HAP-1 (cell line): ENCODE data around the gene IL20RB.
"Not testable (repeated sequence)": the region's sequence is repeated elsewhere in the genome, so short reads cannot be mapped to it uniquely, and the experiment has no call there.

Experiments used
- DNase-seq, 2 experiments: peaks; one replicate each; pipeline ENCODE4 v3.0.0-alpha.2; 2016 to 2020; ENCODE audit warnings: low spot score in 2 of 2
- H3K27me3 ChIP-seq: fragments of 250-450 bp; sonication (Bioruptor Pico); 2 replicates; pipeline ENCODE4 v1.5.1; 2020; ENCODE audit warnings: low read depth, mild to moderate bottlenecking, moderate library complexity
- H3K36me3 ChIP-seq: fragments of 250-450 bp; sonication (Bioruptor Pico); replicated peaks from 2 replicates; pipeline ENCODE4 v1.5.1; 2020; ENCODE audit warnings: mild to moderate bottlenecking
- H3K4me1 ChIP-seq: fragments of 250-450 bp; sonication (Bioruptor Pico); 2 replicates; pipeline ENCODE4 v1.5.1; 2020; ENCODE audit warnings: mild to moderate bottlenecking
- H3K4me3 ChIP-seq: fragments of 250-450 bp; sonication (Bioruptor Pico); 2 replicates; pipeline ENCODE4 v1.5.1; 2020; ENCODE audit warnings: mild to moderate bottlenecking, moderate library complexity
- H3K9me3 ChIP-seq: fragments of 250-450 bp; sonication (Bioruptor Pico); 2 replicates; pipeline ENCODE4 v1.5.1; 2020; ENCODE audit warnings: mild to moderate bottlenecking, moderate library complexity
- in situ Hi-C: fragments of 300-500 bp; cut with MboI; formaldehyde crosslinking; loops from 3 replicates; pipeline ENCODE4 v1.14.3; 2020; ENCODE audit warnings: low sequenced_read_pairs, inconsistent platforms, mixed read lengths

IL20RB gene

GRCh38 chr3:137010137-137010536, 52.4 kb downstream of the IL20RB start:
- in situ Hi-C loops, result loop anchor here (5.0 to 25.0 kb wide), 4 partner anchors 255 to 938 kb away; partner anchors contain the start of gene STAG1
- no peaks in the 10 kb centered on the region for H3K36me3 ChIP-seq
- H3K4me1 ChIP-seq, result peaks cover 3% of the 10 kb centered on the region; the same call in 1 of the 2 replicates

DNA sequence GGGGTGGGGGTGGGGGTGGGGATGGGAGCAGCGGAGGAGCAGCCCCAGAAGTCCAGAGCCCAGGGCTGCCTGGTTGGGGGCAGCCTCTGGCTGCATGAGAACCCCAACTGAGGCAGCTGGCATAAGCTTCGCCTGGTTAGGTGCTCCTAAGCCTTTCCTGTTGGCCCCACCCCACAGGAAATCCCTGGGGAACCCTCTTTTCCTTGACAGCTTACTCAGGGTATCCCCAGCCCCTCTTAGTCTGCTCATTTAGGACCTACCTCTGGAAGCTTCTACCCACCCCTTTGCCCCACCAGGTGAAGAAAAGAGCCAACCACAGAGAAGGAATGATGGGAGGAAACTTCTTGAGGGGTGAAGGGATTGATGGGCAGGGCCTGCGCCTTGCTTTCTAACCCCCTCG, 53.4 kb downstream of the IL20RB start:
- in situ Hi-C loops, result loop anchor here (5.0 to 25.0 kb wide), 4 partner anchors 256 to 939 kb away; partner anchors contain the start of gene STAG1
- no peak overlapping the region for H3K4me3 ChIP-seq
- H3K9me3 ChIP-seq, result no peaks in the 10 kb centered on the region
- H3K36me3 ChIP-seq, result no peaks in the 10 kb centered on the region
- H3K4me1 ChIP-seq, result peaks cover 3% of the 10 kb centered on the region; the same call in 1 of the 2 replicates
- DNase-seq, result no peak
- no peaks in the 10 kb centered on the region for H3K27me3 ChIP-seq

More at GRCh38 chr3:137010137-137010536, 52.4 kb downstream of the IL20RB start:
- H3K27me3 ChIP-seq, result no peaks in the 10 kb centered on the region
- H3K4me3 ChIP-seq, result no peak overlapping the region
- no peak for DNase-seq
- no peaks in the 10 kb centered on the region for H3K9me3 ChIP-seq

GRCh38 chr3:137012097-137012501, 54.3 kb downstream of the IL20RB start:
- in situ Hi-C loops, result loop anchor here (5.0 to 25.0 kb wide), 4 partner anchors 257 to 940 kb away; partner anchors contain the start of gene STAG1
- Histone ChIP-seq H3K4me1 (peaks cover 3% of the 10 kb centered on the region; the same call in 1 of the 2 replicates), H3K9me3 (no peaks in the 10 kb centered on the region), H3K27me3 (no peaks in the 10 kb centered on the region), H3K36me3 (no peaks in the 10 kb centered on the region), H3K4me3 (no peak overlapping the region)
- no peak for DNase-seq

DNA sequence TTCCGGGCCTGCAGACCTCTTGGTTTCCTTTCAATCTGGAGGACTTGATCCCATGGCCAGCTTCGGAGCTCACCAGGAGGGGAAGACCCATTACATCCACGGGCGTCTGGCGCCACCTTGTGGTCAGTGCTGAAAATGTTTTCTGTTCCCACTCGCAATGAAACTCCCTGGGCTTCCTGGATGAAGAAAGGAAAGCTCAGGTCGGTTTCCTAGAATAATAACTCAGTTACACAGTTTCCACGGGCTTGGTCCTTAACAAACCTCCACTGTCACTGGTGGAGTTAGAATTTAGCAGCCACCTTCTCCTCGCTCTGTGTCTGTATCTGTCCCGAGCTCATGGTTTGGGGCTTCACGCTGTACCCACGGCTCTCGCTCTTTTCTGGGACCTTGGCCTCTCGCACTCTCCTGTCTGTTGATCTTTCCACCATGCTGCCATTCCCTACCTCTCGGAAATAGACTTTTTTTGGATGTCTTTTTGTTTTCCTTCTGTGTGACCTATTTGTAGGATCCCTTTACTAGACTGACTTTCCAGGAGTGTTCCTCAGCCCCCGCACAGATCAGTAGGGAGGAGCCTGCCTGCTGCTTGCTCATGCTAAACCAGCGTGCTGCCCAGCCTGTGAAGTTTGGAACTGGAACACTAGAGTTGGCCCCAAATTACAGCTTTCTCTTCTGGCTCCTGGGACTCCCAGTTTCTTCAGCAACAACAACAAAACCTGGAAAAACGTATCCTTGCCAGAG, 56.3 kb downstream of the IL20RB start:
- peaks cover 3% of the 10 kb centered on the region; the same call in 1 of the 2 replicates for H3K4me1 ChIP-seq
- H3K27me3 ChIP-seq, result no peaks in the 10 kb centered on the region
- H3K4me3 ChIP-seq, result peak overlapping the region; percentile 11; the same call in 1 of the 2 replicates
- in situ Hi-C loops, result loop anchor here (5.0 to 25.0 kb wide), 4 partner anchors 259 to 942 kb away; partner anchors contain the start of gene STAG1
- DNase-seq, result peak; percentile 76 to 92
- H3K36me3 ChIP-seq, result no peaks in the 10 kb centered on the region
- no peaks in the 10 kb centered on the region for H3K9me3 ChIP-seq

- H3K27me3 ChIP-seq, result not testable (repeated sequence)
Measured at GRCh38 chr3:137017316-137017715, 59.5 kb downstream of the IL20RB start.

DNA sequence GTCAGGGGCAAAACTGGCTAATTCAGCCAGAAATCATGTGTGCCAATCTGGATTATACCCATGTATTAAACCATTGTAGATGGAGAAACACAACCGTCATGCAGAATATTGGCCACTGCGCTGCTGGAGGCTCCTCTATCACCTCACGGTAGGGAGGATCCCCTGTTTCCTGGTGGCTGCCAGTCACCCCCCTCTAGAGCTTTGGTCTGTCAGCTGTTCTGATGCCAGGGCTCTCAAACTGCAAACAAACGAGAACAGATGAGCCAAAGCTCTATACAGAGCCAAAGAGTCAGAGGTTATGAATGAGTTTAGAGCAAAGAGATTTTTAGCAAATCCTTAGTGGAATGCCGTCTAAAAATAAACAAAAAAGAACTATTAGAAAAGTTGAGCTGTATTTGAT, 62.5 kb downstream of the IL20RB start:
- H3K9me3 ChIP-seq, result no peaks in the 10 kb centered on the region
- no peak overlapping the region for H3K4me3 ChIP-seq
- in situ Hi-C loops, result loop anchor here (25.0 kb wide), 1 partner anchor 483 kb away; no protein-coding TSS in a partner anchor
- no peaks in the 10 kb centered on the region for H3K36me3 ChIP-seq
- H3K4me1 ChIP-seq, result no peaks in the 10 kb centered on the region
- DNase-seq, result no peak
- no peaks in the 10 kb centered on the region for H3K27me3 ChIP-seq

More at GRCh38 chr3:137017316-137017715, 59.5 kb downstream of the IL20RB start:
- DNase-seq, H3K4me3 ChIP-seq, H3K36me3 ChIP-seq, H3K4me1 ChIP-seq, H3K9me3 ChIP-seq: not testable (repeated sequence)
- in situ Hi-C loops, result loop anchor here (10.0 to 25.0 kb wide), 3 partner anchors 263 to 713 kb away; partner anchors contain the start of gene STAG1

- H3K27me3 ChIP-seq, result no peaks in the 10 kb centered on the region
- H3K9me3 ChIP-seq, result no peaks in the 10 kb centered on the region
- in situ Hi-C loops, result loop anchor here (25.0 kb wide), 1 partner anchor 484 kb away; no protein-coding TSS in a partner anchor
Measured at GRCh38 chr3:137020888-137021287, 63.1 kb downstream of the IL20RB start.

GRCh38 chr3:137024348-137024747, 66.6 kb downstream of the IL20RB start:
- no peaks in the 10 kb centered on the region for H3K4me1 ChIP-seq
- DNase-seq, result no peak
- H3K9me3 ChIP-seq, result no peaks in the 10 kb centered on the region
- no peaks in the 10 kb centered on the region for H3K27me3 ChIP-seq
- no peaks in the 10 kb centered on the region for H3K36me3 ChIP-seq
- no peak overlapping the region for H3K4me3 ChIP-seq
- in situ Hi-C loops, result loop anchor here (25.0 kb wide), 1 partner anchor 487 kb away; no protein-coding TSS in a partner anchor

More at GRCh38 chr3:137020888-137021287, 63.1 kb downstream of the IL20RB start:
- Histone ChIP-seq H3K4me1 (no peaks in the 10 kb centered on the region), H3K4me3 (no peak overlapping the region), H3K36me3 (no peaks in the 10 kb centered on the region)
- no peak for DNase-seq

DNA sequence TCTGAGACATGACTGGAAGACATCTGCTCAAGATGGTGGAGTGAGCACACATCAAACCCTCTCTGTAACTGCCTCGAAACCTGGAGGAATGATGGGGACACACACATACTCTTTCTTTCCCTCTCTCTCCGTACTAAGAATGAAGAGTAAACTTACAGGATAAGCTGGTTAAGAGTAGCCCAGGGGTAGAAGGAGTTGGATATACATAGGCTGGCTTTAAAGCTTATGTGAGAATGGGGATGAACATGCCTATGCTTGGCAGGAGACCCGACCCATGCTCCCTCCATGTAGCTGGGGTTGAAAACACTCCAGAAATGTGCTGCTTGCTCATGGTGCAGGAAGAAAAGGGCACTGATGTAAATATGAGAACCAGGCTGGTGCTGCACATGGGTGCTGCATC, 68.9 kb downstream of the IL20RB start:
- no peaks in the 10 kb centered on the region for H3K4me1 ChIP-seq
- in situ Hi-C loops, result no loop called here

GRCh38 chr3:137032465-137033120, 74.8 kb downstream of the IL20RB start:
- H3K36me3 ChIP-seq, result no peaks in the 10 kb centered on the region
- H3K9me3 ChIP-seq, result no peaks in the 10 kb centered on the region
- peaks cover 3% of the 10 kb centered on the region; the same call in 1 of the 2 replicates for H3K4me1 ChIP-seq
- in situ Hi-C loops, result no loop called here
- DNase-seq, result peak; percentile 61 to 97
- H3K27me3 ChIP-seq, result peaks cover 3% of the 10 kb centered on the region
- no peak overlapping the region for H3K4me3 ChIP-seq

More for the DNA sequence above, 68.9 kb downstream of the IL20RB start:
- Histone ChIP-seq H3K27me3 (no peaks in the 10 kb centered on the region), H3K36me3 (no peaks in the 10 kb centered on the region), H3K4me3 (no peak overlapping the region), H3K9me3 (no peaks in the 10 kb centered on the region)
- DNase-seq, result no peak

DNA sequence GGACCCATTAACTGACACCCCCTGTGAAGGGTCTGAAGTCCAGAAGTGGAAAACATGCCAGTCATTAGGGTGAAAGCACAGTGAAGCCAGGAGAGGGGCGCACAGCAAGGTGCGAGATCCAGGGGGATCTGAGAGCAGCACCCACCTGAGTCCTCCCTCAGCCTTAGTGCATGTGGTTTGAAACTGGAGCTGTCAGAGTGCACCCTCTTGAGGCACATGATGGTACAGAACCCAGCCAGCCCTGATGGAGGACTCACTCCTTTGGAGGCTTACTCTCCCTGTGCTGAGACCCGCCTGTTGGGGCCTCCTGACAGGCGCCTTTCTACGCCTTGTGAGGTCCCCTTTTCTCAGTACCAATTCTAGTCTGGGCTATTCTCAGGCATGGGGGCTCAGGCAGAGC, 77.8 kb downstream of the IL20RB start:
- peak in 1 of 2 experiments; percentile 48 for DNase-seq
- peaks cover 3% of the 10 kb centered on the region; the same call in 1 of the 2 replicates for H3K4me1 ChIP-seq
- in situ Hi-C loops, result no loop called here
- no peak overlapping the region for H3K4me3 ChIP-seq
- H3K9me3 ChIP-seq, result no peaks in the 10 kb centered on the region
- peaks cover 3% of the 10 kb centered on the region for H3K27me3 ChIP-seq
- H3K36me3 ChIP-seq, result no peaks in the 10 kb centered on the region

- H3K9me3 ChIP-seq, result no peaks in the 10 kb centered on the region
- H3K36me3 ChIP-seq, result no peaks in the 10 kb centered on the region
- H3K27me3 ChIP-seq, result no peaks in the 10 kb centered on the region
- no peak overlapping the region for H3K4me3 ChIP-seq
- DNase-seq, result no peak
- in situ Hi-C loops, result no loop called here
- H3K4me1 ChIP-seq, result no peaks in the 10 kb centered on the region
Measured at GRCh38 chr3:137039570-137039969, 81.8 kb downstream of the IL20RB start.

DNA sequence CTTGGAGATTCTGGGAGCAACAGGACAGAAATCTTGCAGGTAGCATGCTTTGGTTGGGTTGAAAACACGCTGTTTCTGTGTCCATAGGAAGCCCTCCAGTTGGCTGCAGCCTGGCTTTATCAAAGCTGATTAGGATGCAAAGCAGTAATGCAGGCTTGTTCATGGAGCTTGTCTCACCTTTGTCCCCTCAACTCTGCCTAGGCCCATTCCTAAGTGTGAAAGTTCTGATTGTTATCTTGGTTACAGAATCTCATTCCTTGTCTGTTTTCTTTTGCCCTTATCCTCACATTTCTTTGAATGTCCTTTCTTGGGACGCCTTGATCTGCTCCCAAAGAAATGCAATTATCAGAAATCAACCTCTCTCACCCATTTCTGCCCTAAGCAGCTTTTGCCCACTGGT, 83.5 kb downstream of the IL20RB start:
- Histone ChIP-seq H3K36me3 (no peaks in the 10 kb centered on the region), H3K9me3 (no peaks in the 10 kb centered on the region), H3K27me3 (no peaks in the 10 kb centered on the region), H3K4me3 (no peak overlapping the region), H3K4me1 (no peaks in the 10 kb centered on the region)
- in situ Hi-C loops, result no loop called here
- DNase-seq, result no peak
